ENCODE measurements around the gene B3GALT4. TPM values are rescaled to one million over a fixed set of nuclear protein-coding genes. Genes with fewer than 3 reads are reported as not detected.

The B3GALT4 gene
- total and polyA plus RNA-seq, 2 donors: 9.0 to 14.9 TPM

- peak overlapping the region in 1 of 2 donors; percentile 26 for H3K27ac ChIP-seq (ENCODE audit: low read depth in 1 of 2, low read length in 1 of 2)
- H3K4me1 ChIP-seq (ENCODE audit: control insufficient read depth in 2 of 2, insufficient read depth in 2 of 2, low read length in 2 of 2): peaks cover 19 to 62% of the 10 kb centered on the region in 2 donors
- H3K36me3 ChIP-seq (ENCODE audit: control insufficient read depth in 2 of 2, insufficient read depth in 2 of 2, low read length in 1 of 2): peaks cover 23 to 35% of the 10 kb centered on the region in 2 donors
- DNase-seq (ENCODE audit: low read depth in 6 of 9, low spot score in 9 of 9): no peak
- no peak overlapping the region for H3K4me3 ChIP-seq (ENCODE audit: low read length in 2 of 2)
- 98% methylated on average over 17 of the region's 17 CpGs for WGBS
- H3K9me3 ChIP-seq (ENCODE audit: control insufficient read depth in 2 of 2, insufficient read depth in 1 of 2, low read length in 1 of 2): peaks cover 0 to 4% of the 10 kb centered on the region in 2 donors
- H3K27me3 ChIP-seq (ENCODE audit: control insufficient read depth in 2 of 2, insufficient read depth in 1 of 2, low read length in 1 of 2): no peaks in the 10 kb centered on the region
Measured at GRCh38 chr6:33315793-33316602, 39.1 kb downstream of the B3GALT4 start.

GRCh38 chr6:33316603-33317418, 39.9 kb downstream of the B3GALT4 start:
- H3K9me3 ChIP-seq (ENCODE audit: control insufficient read depth in 2 of 2, insufficient read depth in 1 of 2, low read length in 1 of 2): peaks cover 0 to 4% of the 10 kb centered on the region in 2 donors
- peak in 1 of 9 donors; percentile 9 for DNase-seq (ENCODE audit: low read depth in 6 of 9, low spot score in 9 of 9)
- H3K36me3 ChIP-seq (ENCODE audit: control insufficient read depth in 2 of 2, insufficient read depth in 2 of 2, low read length in 1 of 2): peaks cover 27 to 34% of the 10 kb centered on the region in 2 donors
- peak overlapping the region; percentile 50 to 70 for H3K27ac ChIP-seq (ENCODE audit: low read depth in 1 of 2, low read length in 1 of 2)
- peak overlapping the region; percentile 31 to 73 for H3K4me3 ChIP-seq (ENCODE audit: low read length in 2 of 2)
- H3K4me1 ChIP-seq (ENCODE audit: control insufficient read depth in 2 of 2, insufficient read depth in 2 of 2, low read length in 2 of 2): peaks cover 23 to 67% of the 10 kb centered on the region in 2 donors
- no peaks in the 10 kb centered on the region for H3K27me3 ChIP-seq (ENCODE audit: control insufficient read depth in 2 of 2, insufficient read depth in 1 of 2, low read length in 1 of 2)
- WGBS: 86% methylated on average over 19 of the region's 19 CpGs

GRCh38 chr6:33317419-33317668, 40.4 kb downstream of the B3GALT4 start:
- under 1% methylated on average over 27 of the region's 27 CpGs for WGBS
- Histone ChIP-seq H3K27ac (ENCODE audit: low read depth in 1 of 2, low read length in 1 of 2) (peak overlapping the region; percentile 80 to 89), H3K4me1 (ENCODE audit: control insufficient read depth in 2 of 2, insufficient read depth in 2 of 2, low read length in 2 of 2) (peaks cover 22 to 64% of the 10 kb centered on the region in 2 donors), H3K36me3 (ENCODE audit: control insufficient read depth in 2 of 2, insufficient read depth in 2 of 2, low read length in 1 of 2) (peaks cover 27 to 33% of the 10 kb centered on the region in 2 donors), H3K27me3 (ENCODE audit: control insufficient read depth in 2 of 2, insufficient read depth in 1 of 2, low read length in 1 of 2) (no peaks in the 10 kb centered on the region), H3K9me3 (ENCODE audit: control insufficient read depth in 2 of 2, insufficient read depth in 1 of 2, low read length in 1 of 2) (peaks cover 0 to 4% of the 10 kb centered on the region in 2 donors), H3K4me3 (ENCODE audit: low read length in 2 of 2) (peak overlapping the region; percentile 61 to 73)
- DNase-seq (ENCODE audit: low read depth in 6 of 9, low spot score in 9 of 9): no peak

GRCh38 chr6:33317669-33318425, 40.9 kb downstream of the B3GALT4 start, which contains the start of gene ZBTB22:
ZBTB22 (minus strand) TSS chr6:33317744; CDS start chr6:33316916, 828 bp downstream.
- Histone ChIP-seq H3K4me3 (ENCODE audit: low read length in 2 of 2) (peak within 1 kb of the TSS; percentile 61 to 73), H3K4me1 (ENCODE audit: control insufficient read depth in 2 of 2, insufficient read depth in 2 of 2, low read length in 2 of 2) (peaks cover 21 to 61% of the 10 kb centered on the region in 2 donors), H3K36me3 (ENCODE audit: control insufficient read depth in 2 of 2, insufficient read depth in 2 of 2, low read length in 1 of 2) (peaks cover 27 to 33% of the 10 kb centered on the region in 2 donors), H3K9me3 (ENCODE audit: control insufficient read depth in 2 of 2, insufficient read depth in 1 of 2, low read length in 1 of 2) (no peaks in the 10 kb centered on the region), H3K27me3 (ENCODE audit: control insufficient read depth in 2 of 2, insufficient read depth in 1 of 2, low read length in 1 of 2) (no peaks in the 10 kb centered on the region), H3K27ac (ENCODE audit: low read depth in 1 of 2, low read length in 1 of 2) (peak within 1 kb of the TSS; percentile 80 to 89)
- WGBS: 5% methylated on average over 44 of the region's 44 CpGs
- DNase-seq (ENCODE audit: low read depth in 6 of 9, low spot score in 9 of 9): peak; percentile 88 to 99 (median 96)

GRCh38 chr6:33318426-33319073, 41.6 kb downstream of the B3GALT4 start:
- Histone ChIP-seq H3K9me3 (ENCODE audit: control insufficient read depth in 2 of 2, insufficient read depth in 1 of 2, low read length in 1 of 2) (no peaks in the 10 kb centered on the region), H3K27ac (ENCODE audit: low read depth in 1 of 2, low read length in 1 of 2) (peak overlapping the region; percentile 80 to 89), H3K36me3 (ENCODE audit: control insufficient read depth in 2 of 2, insufficient read depth in 2 of 2, low read length in 1 of 2) (peaks cover 27 to 33% of the 10 kb centered on the region in 2 donors), H3K4me1 (ENCODE audit: control insufficient read depth in 2 of 2, insufficient read depth in 2 of 2, low read length in 2 of 2) (peaks cover 21 to 67% of the 10 kb centered on the region in 2 donors), H3K27me3 (ENCODE audit: control insufficient read depth in 2 of 2, insufficient read depth in 1 of 2, low read length in 1 of 2) (no peaks in the 10 kb centered on the region), H3K4me3 (ENCODE audit: low read length in 2 of 2) (peak overlapping the region; percentile 61 to 73)
- no peak for DNase-seq (ENCODE audit: low read depth in 6 of 9, low spot score in 9 of 9)
- 86% methylated on average over 8 of the region's 8 CpGs for WGBS

- H3K4me3 ChIP-seq (ENCODE audit: low read length in 2 of 2): no peak overlapping the region
- no peaks in the 10 kb centered on the region for H3K27me3 ChIP-seq (ENCODE audit: control insufficient read depth in 2 of 2, insufficient read depth in 1 of 2, low read length in 1 of 2)
- no peak overlapping the region for H3K27ac ChIP-seq (ENCODE audit: low read depth in 1 of 2, low read length in 1 of 2)
- 98% methylated on average over 3 of the region's 3 CpGs for WGBS
- H3K36me3 ChIP-seq (ENCODE audit: control insufficient read depth in 2 of 2, insufficient read depth in 2 of 2, low read length in 1 of 2): peaks cover 27 to 33% of the 10 kb centered on the region in 2 donors
- DNase-seq (ENCODE audit: low read depth in 6 of 9, low spot score in 9 of 9): no peak
- peaks cover 14 to 65% of the 10 kb centered on the region in 2 donors for H3K4me1 ChIP-seq (ENCODE audit: control insufficient read depth in 2 of 2, insufficient read depth in 2 of 2, low read length in 2 of 2)
- no peaks in the 10 kb centered on the region for H3K9me3 ChIP-seq (ENCODE audit: control insufficient read depth in 2 of 2, insufficient read depth in 1 of 2, low read length in 1 of 2)
Measured at GRCh38 chr6:33319939-33320314, 43.0 kb downstream of the B3GALT4 start.

- peaks cover 14 to 58% of the 10 kb centered on the region in 2 donors for H3K4me1 ChIP-seq (ENCODE audit: control insufficient read depth in 2 of 2, insufficient read depth in 2 of 2, low read length in 2 of 2)
- H3K27me3 ChIP-seq (ENCODE audit: control insufficient read depth in 2 of 2, insufficient read depth in 1 of 2, low read length in 1 of 2): no peaks in the 10 kb centered on the region
- 94% methylated on average over 32 of the region's 32 CpGs for WGBS
- no peak for DNase-seq (ENCODE audit: low read depth in 6 of 9, low spot score in 9 of 9)
- H3K4me3 ChIP-seq (ENCODE audit: low read length in 2 of 2): no peak overlapping the region
- peaks cover 27 to 33% of the 10 kb centered on the region in 2 donors for H3K36me3 ChIP-seq (ENCODE audit: control insufficient read depth in 2 of 2, insufficient read depth in 2 of 2, low read length in 1 of 2)
- H3K27ac ChIP-seq (ENCODE audit: low read depth in 1 of 2, low read length in 1 of 2): peak overlapping the region in 1 of 2 donors; percentile 37
- H3K9me3 ChIP-seq (ENCODE audit: control insufficient read depth in 2 of 2, insufficient read depth in 1 of 2, low read length in 1 of 2): no peaks in the 10 kb centered on the region
Measured at GRCh38 chr6:33320315-33321181, 43.6 kb downstream of the B3GALT4 start.

- H3K27ac ChIP-seq (ENCODE audit: low read depth in 1 of 2, low read length in 1 of 2): no peak overlapping the region
- H3K36me3 ChIP-seq (ENCODE audit: control insufficient read depth in 2 of 2, insufficient read depth in 2 of 2, low read length in 1 of 2): peaks cover 27 to 33% of the 10 kb centered on the region in 2 donors
- DNase-seq (ENCODE audit: low read depth in 6 of 9, low spot score in 9 of 9): no peak
- H3K27me3 ChIP-seq (ENCODE audit: control insufficient read depth in 2 of 2, insufficient read depth in 1 of 2, low read length in 1 of 2): no peaks in the 10 kb centered on the region
- H3K4me3 ChIP-seq (ENCODE audit: low read length in 2 of 2): no peak overlapping the region
- peaks cover 14 to 58% of the 10 kb centered on the region in 2 donors for H3K4me1 ChIP-seq (ENCODE audit: control insufficient read depth in 2 of 2, insufficient read depth in 2 of 2, low read length in 2 of 2)
- no peaks in the 10 kb centered on the region for H3K9me3 ChIP-seq (ENCODE audit: control insufficient read depth in 2 of 2, insufficient read depth in 1 of 2, low read length in 1 of 2)
- 93% methylated on average over 9 of the region's 9 CpGs for WGBS
Measured at GRCh38 chr6:33321227-33321626, 44.3 kb downstream of the B3GALT4 start.
